Measurements from ENCODE around the gene BTBD18.

DNA sequence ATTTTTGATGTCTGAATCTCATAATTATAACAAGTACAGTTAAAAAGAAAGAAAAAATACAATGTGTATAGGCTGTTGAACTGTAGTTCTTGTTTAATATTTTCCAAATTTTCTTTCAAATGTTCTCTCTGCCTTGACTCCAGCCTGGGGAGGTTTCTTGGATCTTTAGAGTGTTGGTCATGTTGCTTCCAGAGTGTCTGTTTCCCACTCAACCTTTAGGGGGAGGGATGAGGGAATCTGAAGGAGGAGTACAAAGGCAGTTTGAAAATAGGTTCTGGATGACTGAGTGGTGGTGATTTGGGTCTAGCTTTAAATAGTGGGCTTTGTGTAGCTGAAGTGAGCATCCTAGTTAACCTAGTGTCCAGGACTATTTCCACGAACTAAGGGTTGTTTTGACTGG lies 11.9 kb upstream of the BTBD18 start:
- no peak for TF ChIP-seq POLR2A (IDR thresholded peaks at IDR 0.05; ENCODE audit: low read length)
- no peak for TF ChIP-seq GATA1 (IDR thresholded peaks at IDR 0.05; ENCODE audit: low read depth, low read length)
